K562 (cell line): Measurements from ENCODE around the gene MUC5AC. TPM values are rescaled to one million over a fixed set of nuclear protein-coding genes. Genes with fewer than 3 reads are reported as not detected.

Experiments used
- ATAC-seq: fragments of 200-7000 bp; cut with Tn5 transposase; 3 replicates; pipeline ENCODE4 v1.9.1; 2020; ENCODE audit warnings: moderate library complexity
- BruUV-seq: library from RNA; stranded (reverse); fragments of 400-500 nt; replicated peaks from 2 replicates; lab custom pipeline; 2021; lab: Mats Ljungman, UMichigan
- CTCF ChIA-PET: fragments of 300-600 bp; formaldehyde crosslinking; extraction: SDS; loops from one replicate; lab custom pipeline; 2021; ENCODE audit warnings: low intra/inter-chr PET ratio; lab: Yijun Ruan, JAX
- POLR2A ChIA-PET: fragments of 300-600, 350-650 bp; sonication (Branson Sonifier 250); formaldehyde crosslinking; extraction: SDS; loops from one replicate; lab custom pipeline; 2021; ENCODE audit warnings: antibody characterized with exemption, inconsistent platforms; lab: Yijun Ruan, JAX
- DNase-seq, 4 experiments: peaks; one replicate each; pipeline versions ENCODE4 v3.0.0 to v3.0.0-alpha.2; 2011 to 2018; ENCODE audit warnings: low spot score in 3 of 4, mixed read lengths in 3 of 4; ENCODE audit errors: extremely low read depth in 1 of 4
- FAIRE-seq: peaks from 2 replicates; lab custom pipeline; 2011; peaks lifted over from hg19 to GRCh38; lab: Jason Lieb, UNC
- H2AFZ ChIP-seq: 2 replicates; pipeline ENCODE4 v1.6.0; 2011; ENCODE audit warnings: low read depth, low read length, control low read depth, inconsistent platforms
- H3K27ac ChIP-seq: fragments of 200-600 bp; 3 replicates; pipeline ENCODE4 v1.8.0; 2011; ENCODE audit warnings: low read depth, mild to moderate bottlenecking, control low read depth, inconsistent platforms, low read length, moderate library complexity, mixed read lengths; ENCODE audit errors: extremely low read depth
- H3K27me3 ChIP-seq, 2 experiments: fragments of 300-600 bp in 1 of 2; 2 replicates in 1 of 2; 3 replicates in 1 of 2; pipeline versions ENCODE4 v1.6.0 to v1.8.0; 2011; ENCODE audit warnings: inconsistent platforms in 2 of 2, low read length in 2 of 2, mild to moderate bottlenecking in 1 of 2, mixed read lengths in 1 of 2, moderate library complexity in 1 of 2; ENCODE audit not compliant: control insufficient read depth in 2 of 2, insufficient read depth in 2 of 2
- H3K36me3 ChIP-seq: fragments of 300-600 bp; 3 replicates; pipeline ENCODE4 v1.8.0; 2011; ENCODE audit warnings: mild to moderate bottlenecking, low read length, inconsistent platforms; ENCODE audit not compliant: control insufficient read depth, insufficient read depth
- H3K4me1 ChIP-seq, 2 experiments: fragments of 200-600 bp in 1 of 2; replicated peaks in 1 of 2; 2 replicates in 1 of 2; 3 replicates in 1 of 2; pipeline versions ENCODE4 v1.5.1 to v1.8.0; 2011; ENCODE audit warnings: inconsistent platforms in 2 of 2, low read length in 2 of 2, mild to moderate bottlenecking in 1 of 2, mixed read lengths in 1 of 2, moderate library complexity in 1 of 2; ENCODE audit not compliant: control insufficient read depth in 2 of 2, insufficient read depth in 2 of 2
- H3K4me2 ChIP-seq: 2 replicates; pipeline ENCODE4 v1.6.1; 2011; ENCODE audit warnings: low read length, control low read depth, inconsistent platforms, mixed read lengths; ENCODE audit not compliant: insufficient read depth
- H3K4me3 ChIP-seq: fragments of 200-600 bp; sonication (generic), shearing (Covaris generic); 2 replicates; pipeline ENCODE4 v1.5.1; 2016; ENCODE audit warnings: control low read depth, inconsistent platforms
- H3K79me2 ChIP-seq: fragments of 200-600 bp; 3 replicates; pipeline ENCODE4 v1.8.0; 2011; ENCODE audit warnings: low read length, inconsistent platforms; ENCODE audit not compliant: control insufficient read depth, insufficient read depth
- H3K9ac ChIP-seq, 2 experiments: 2 replicates each; pipeline versions ENCODE4 v1.6.0 to v1.6.1; 2011; ENCODE audit warnings: low read depth in 2 of 2, low read length in 2 of 2, control low read depth in 1 of 2, inconsistent platforms in 1 of 2, mild to moderate bottlenecking in 1 of 2, mixed read lengths in 1 of 2; ENCODE audit not compliant: insufficient read depth in 1 of 2
- H3K9me1 ChIP-seq: one replicate; pipeline ENCODE4 v1.6.0; 2011; ENCODE audit warnings: inconsistent platforms, mild to moderate bottlenecking, low read length, moderate library complexity; ENCODE audit not compliant: control insufficient read depth, insufficient read depth
- H3K9me3 ChIP-seq: replicated peaks from 2 replicates; pipeline ENCODE4 v1.5.1; 2011; ENCODE audit warnings: low read depth, low read length, inconsistent platforms; ENCODE audit not compliant: control insufficient read depth, insufficient read depth
- H4K20me1 ChIP-seq: replicated peaks from 2 replicates; pipeline ENCODE4 v1.6.1; 2011; ENCODE audit warnings: low read length, inconsistent platforms, mixed read lengths; ENCODE audit not compliant: control insufficient read depth, insufficient read depth
- BRD9 ChIP-seq: fragments of 450-650 bp; IDR thresholded peaks from 2 replicates; pipeline ENCODE4 v1.6.1; 2018; ENCODE audit warnings: low read depth; ENCODE audit not compliant: partially characterized antibody
- CEBPB ChIP-seq: fragments of 450-650 bp; IDR thresholded peaks from 2 replicates; pipeline ENCODE4 v1.6.1; 2016; ENCODE audit warnings: missing genetic modification characterization, missing compliant biosample characterization
- EP400 ChIP-seq: fragments of 450-650 bp; IDR thresholded peaks from 2 replicates; pipeline ENCODE4 v1.6.1; 2017; ENCODE audit warnings: antibody characterized with exemption, mild to moderate bottlenecking, moderate library complexity
- MAFG ChIP-seq: fragments of 450-650 bp; conservative IDR thresholded peaks from 2 replicates; pipeline ENCODE4 v1.6.1; 2016; ENCODE audit warnings: missing genetic modification characterization, missing compliant biosample characterization
- MCM5 ChIP-seq: fragments of 450-650 bp; IDR thresholded peaks from 2 replicates; pipeline ENCODE4 v1.6.1; 2016; ENCODE audit warnings: low read depth
- MYNN ChIP-seq, 2 experiments: sonication (generic); formaldehyde crosslinking in 1 of 2; IDR thresholded peaks; 2 replicates each; pipeline versions ENCODE4 v1.5.0 to v1.6.1; 2016 to 2020; ENCODE audit warnings: antibody characterized with exemption in 1 of 2, missing genetic modification reagents in 1 of 2
- TAL1 ChIP-seq: fragments of 450-650 bp; IDR thresholded peaks from 2 replicates; pipeline ENCODE4 v1.6.1; 2016; ENCODE audit warnings: mild to moderate bottlenecking
- U2AF1 ChIP-seq: fragments of 200-400 bp; formaldehyde crosslinking; optimal IDR thresholded peaks from 2 replicates; pipeline ENCODE3; 2017; ENCODE audit warnings: mild to moderate bottlenecking, low read depth, low read length, moderate library complexity
- YY1 ChIP-seq, 3 experiments: IDR thresholded peaks; 2 replicates each; pipeline ENCODE4 v1.6.1; 2011; ENCODE audit warnings: low read length in 2 of 3, mild to moderate bottlenecking in 2 of 3, moderate library complexity in 2 of 3, borderline replicate concordance in 1 of 3, control low read depth in 1 of 3, low read depth in 1 of 3; ENCODE audit not compliant: insufficient read depth in 3 of 3, insufficient replicate concordance in 2 of 3, control insufficient read depth in 1 of 3, insufficient read length in 1 of 3; ENCODE audit errors: extremely low read depth in 1 of 3
- ZFPM2 ChIP-seq: fragments of 250-450 bp; sonication (Bioruptor Pico); IDR thresholded peaks from 2 replicates; pipeline ENCODE4 v1.5.1; 2022; ENCODE audit warnings: mild to moderate bottlenecking
- ZNF12 ChIP-seq: sonication (generic); formaldehyde crosslinking; IDR thresholded peaks from 2 replicates; pipeline ENCODE4 v1.4.0; 2020; ENCODE audit warnings: mild to moderate bottlenecking, missing genetic modification reagents
- WGBS: fragments of 100-300 bp; shearing (Covaris generic); methylation state at CpG from one replicate; pipeline ENCODE4 v1.1.6; 2016; ENCODE audit warnings: low coverage, mixed read lengths; ENCODE audit not compliant: insufficient coverage; ENCODE audit errors: missing lambda C conversion rate; 5-methylcytosine and 5-hydroxymethylcytosine counted together
- in situ Hi-C: fragments of 300-500 bp; cut with MboI; formaldehyde crosslinking; loops from 4 replicates; pipeline ENCODE4 v1.15.0; 2018; ENCODE audit warnings: inconsistent platforms, mixed read lengths
- intact Hi-C: fragments of 100-400 bp; cut with micrococcal nuclease; formaldehyde crosslinking; loops from 2 replicates; pipeline ENCODE4 v1.14.2; 2022
- polyA plus RNA-seq, 8 experiments: library from polyadenylated mRNA; depleted of rRNA in 4 of 8; stranded (reverse) in 5 of 8; unstranded in 3 of 8; fragments of >200 nt; fragmentation: Nextera tagmentation in 2 of 8; fragmentation: Illumina TruSeq in 1 of 8; extraction: Ambion mirVana in 2 of 8; extraction: Trizol in 1 of 8; gene quantifications; 2 replicates each; pipeline versions ENCODE4 v1.2.1 to v1.2.3, GENCODE V29; 2011 to 2014; ENCODE audit warnings: inconsistent platforms in 1 of 8, missing spikeins in 1 of 8
- total RNA-seq, 7 experiments: library from RNA; depleted of rRNA in 6 of 7; stranded (reverse); fragments of >200 nt in 6 of 7; fragmentation: Illumina TruSeq in 2 of 7; extraction: Trizol in 2 of 7; gene quantifications; 2 replicates each; pipeline versions ENCODE4 v1.2.1 to v1.2.3, GENCODE V29; 2011 to 2021; ENCODE audit warnings: low replicate concordance in 1 of 7
- TF ChIP-seq, protein P1 (sequence below): fragments of 250-450 bp; sonication (Bioruptor Pico); IDR thresholded peaks from 2 replicates; pipeline ENCODE4 v1.5.0; 2020; ENCODE audit warnings: mild to moderate bottlenecking
- TF ChIP-seq, protein P2 (sequence below), 2 experiments: fragments of 450-650 bp; IDR thresholded peaks; 2 replicates each; pipeline ENCODE4 v1.6.1; 2016
- TF ChIP-seq, protein P3 (sequence below), 2 experiments: fragments of 450-650 bp in 1 of 2; sonication (generic) in 1 of 2; formaldehyde crosslinking; conservative IDR thresholded peaks; 2 replicates each; pipeline versions ENCODE4 v1.4.0 to v1.8.1; 2020 to 2022; ENCODE audit warnings: mild to moderate bottlenecking in 1 of 2, missing genetic modification reagents in 1 of 2

MUC5AC gene
- total and polyA plus RNA-seq, 9 of the 15 experiments (the other 6 are each of a cell fraction or from before 2014, with no cell fraction given): not detected

DNA sequence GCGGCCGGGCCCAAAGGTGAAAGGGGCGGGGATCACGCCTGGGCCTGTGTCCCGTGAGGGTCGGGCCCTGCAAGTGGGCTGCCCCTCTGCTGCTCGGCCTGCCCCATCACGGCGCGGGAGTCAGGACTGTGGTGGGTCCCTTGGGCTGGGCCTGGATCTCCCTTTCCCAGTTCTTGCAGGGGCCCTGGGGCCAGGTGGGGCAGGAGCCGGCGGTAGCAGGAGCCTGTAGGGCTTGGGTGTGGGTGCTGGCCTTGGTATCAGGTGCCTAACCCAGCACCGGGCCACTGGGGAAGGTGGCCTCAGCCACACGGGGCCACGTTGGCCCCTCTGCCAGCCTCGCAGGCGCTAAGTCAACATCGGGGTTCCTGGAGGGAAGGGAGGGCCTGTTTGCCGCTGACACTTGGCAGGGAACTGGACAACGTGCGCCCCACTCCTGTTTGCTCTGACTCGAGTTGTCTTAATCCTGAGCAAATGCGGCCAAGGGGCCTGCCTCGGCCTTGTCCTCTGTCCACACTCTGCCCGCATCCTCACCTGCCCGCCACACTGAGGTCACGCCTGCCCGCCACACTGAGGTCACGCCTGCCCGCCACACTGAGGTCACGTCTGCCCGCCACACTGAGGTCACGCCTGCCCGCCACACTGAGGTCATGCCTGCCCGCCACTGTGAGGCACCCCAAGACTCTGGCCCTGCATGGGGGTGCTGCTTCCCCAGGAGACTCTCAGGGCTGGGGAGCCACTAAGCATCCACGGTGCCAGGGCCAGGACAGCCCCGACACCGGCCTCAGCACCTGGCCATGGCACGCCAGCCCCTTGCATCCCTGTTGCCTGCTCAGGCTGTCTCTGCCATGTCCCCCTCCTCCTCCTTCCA lies 50.9 kb downstream of the MUC5AC start (continued):
- TF ChIP-seq, protein P1, sequence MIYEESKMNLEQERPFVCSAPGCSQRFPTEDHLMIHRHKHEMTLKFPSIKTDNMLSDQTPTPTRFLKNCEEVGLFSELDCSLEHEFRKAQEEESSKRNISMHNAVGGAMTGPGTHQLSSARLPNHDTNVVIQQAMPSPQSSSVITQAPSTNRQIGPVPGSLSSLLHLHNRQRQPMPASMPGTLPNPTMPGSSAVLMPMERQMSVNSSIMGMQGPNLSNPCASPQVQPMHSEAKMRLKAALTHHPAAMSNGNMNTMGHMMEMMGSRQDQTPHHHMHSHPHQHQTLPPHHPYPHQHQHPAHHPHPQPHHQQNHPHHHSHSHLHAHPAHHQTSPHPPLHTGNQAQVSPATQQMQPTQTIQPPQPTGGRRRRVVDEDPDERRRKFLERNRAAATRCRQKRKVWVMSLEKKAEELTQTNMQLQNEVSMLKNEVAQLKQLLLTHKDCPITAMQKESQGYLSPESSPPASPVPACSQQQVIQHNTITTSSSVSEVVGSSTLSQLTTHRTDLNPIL (CRISPR knock-in tag): no peak
- no peak for TF ChIP-seq MAFG (tag)
- no peak for TF ChIP-seq U2AF1
- TF ChIP-seq CEBPB: no peak

DNA sequence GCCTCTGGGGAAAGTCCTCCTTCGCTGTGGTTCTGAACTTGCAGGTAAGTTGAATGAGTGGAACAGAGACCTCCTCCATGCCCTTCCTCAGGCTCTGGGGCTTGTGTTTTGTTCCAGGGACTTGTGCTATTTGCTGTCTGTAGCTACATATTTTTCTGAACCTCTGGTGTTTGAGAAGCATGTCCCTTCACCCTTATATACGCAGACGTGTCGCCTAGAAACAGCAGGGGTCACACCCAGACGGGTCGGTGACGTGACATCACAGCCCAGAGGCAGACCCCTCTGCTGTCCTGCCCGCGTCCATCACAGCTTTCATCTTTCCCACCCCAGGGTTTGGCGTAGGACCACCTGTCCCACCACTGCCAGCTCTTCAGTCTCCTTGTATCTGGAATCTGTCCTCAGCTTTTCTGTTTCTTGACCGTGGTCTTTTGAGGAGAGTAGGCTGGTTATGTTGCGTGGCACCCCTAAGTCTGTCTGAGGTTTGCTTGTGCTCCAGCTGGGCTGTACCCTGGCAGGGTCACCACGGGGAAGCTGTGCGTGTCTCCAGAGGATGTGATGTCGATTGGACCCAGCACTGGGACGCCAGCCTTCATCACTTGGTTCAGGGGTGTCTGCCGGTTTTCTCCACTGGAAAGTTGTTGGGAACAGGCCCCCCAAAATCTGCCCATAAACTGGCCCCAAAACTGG lies 51.8 kb downstream of the MUC5AC start:
- Histone ChIP-seq H3K4me1 (peaks cover 0 to 33% of the 10 kb centered on the region in 2 experiments; a peak in 1 of 5 replicates), H4K20me1 (no peaks in the 10 kb centered on the region), H3K9me1 (no peaks in the 10 kb centered on the region), H3K27ac (no peak overlapping the region), H3K27me3 (peaks cover 0 to 44% of the 10 kb centered on the region in 2 experiments; a peak in 3 of 5 replicates), H2AFZ (no peak overlapping the region), H3K4me2 (no peak overlapping the region), H3K79me2 (no peaks in the 10 kb centered on the region), H3K9ac (no peak overlapping the region), H3K4me3 (no peak overlapping the region), H3K9me3 (no peaks in the 10 kb centered on the region), H3K36me3 (no peaks in the 10 kb centered on the region)
- POLR2A ChIA-PET: interaction anchor here (0.7 kb wide), 1 partner anchor 12 kb away, joined by 3 read pairs; no protein-coding TSS in a partner anchor
- in situ Hi-C loops: no loop called here
- CTCF ChIA-PET: no interaction called here
- BruUV-seq: no TSS peak
- ATAC-seq (no peak), FAIRE-seq (no peak), DNase-seq (peak in 1 of 4 experiments; percentile 1)
- 2% methylated on average over 17 of the region's 17 CpGs for WGBS
- intact Hi-C loops: no loop called here
- TF ChIP-seq, protein P2, sequence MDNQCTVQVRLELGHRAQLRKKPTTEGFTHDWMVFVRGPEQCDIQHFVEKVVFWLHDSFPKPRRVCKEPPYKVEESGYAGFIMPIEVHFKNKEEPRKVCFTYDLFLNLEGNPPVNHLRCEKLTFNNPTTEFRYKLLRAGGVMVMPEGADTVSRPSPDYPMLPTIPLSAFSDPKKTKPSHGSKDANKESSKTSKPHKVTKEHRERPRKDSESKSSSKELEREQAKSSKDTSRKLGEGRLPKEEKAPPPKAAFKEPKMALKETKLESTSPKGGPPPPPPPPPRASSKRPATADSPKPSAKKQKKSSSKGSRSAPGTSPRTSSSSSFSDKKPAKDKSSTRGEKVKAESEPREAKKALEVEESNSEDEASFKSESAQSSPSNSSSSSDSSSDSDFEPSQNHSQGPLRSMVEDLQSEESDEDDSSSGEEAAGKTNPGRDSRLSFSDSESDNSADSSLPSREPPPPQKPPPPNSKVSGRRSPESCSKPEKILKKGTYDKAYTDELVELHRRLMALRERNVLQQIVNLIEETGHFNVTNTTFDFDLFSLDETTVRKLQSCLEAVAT (IDR thresholded peaks at IDR 0.05): no peak
- TF ChIP-seq EP400 (no peak), MYNN (IDR thresholded peaks at IDR 0.05) (no peak), MYNN (CRISPR knock-in tag; IDR thresholded peaks at IDR 0.05) (no peak), YY1 (IDR thresholded peaks at IDR 0.05; ENCODE audit: borderline replicate concordance in 1 of 3, control insufficient read depth in 1 of 3, extremely low read depth in 1 of 3, insufficient read depth in 3 of 3, insufficient read length in 1 of 3, insufficient replicate concordance in 2 of 3, low read depth in 1 of 3, low read length in 2 of 3) (no peak), ZNF12 (CRISPR knock-in tag) (no peak), ZFPM2 (CRISPR knock-in tag) (no peak), MCM5 (no peak), TAL1 (no peak), BRD9 (no peak)
- TF ChIP-seq, protein P3, sequence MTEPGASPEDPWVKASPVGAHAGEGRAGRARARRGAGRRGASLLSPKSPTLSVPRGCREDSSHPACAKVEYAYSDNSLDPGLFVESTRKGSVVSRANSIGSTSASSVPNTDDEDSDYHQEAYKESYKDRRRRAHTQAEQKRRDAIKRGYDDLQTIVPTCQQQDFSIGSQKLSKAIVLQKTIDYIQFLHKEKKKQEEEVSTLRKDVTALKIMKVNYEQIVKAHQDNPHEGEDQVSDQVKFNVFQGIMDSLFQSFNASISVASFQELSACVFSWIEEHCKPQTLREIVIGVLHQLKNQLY (CRISPR knock-in tag; conservative IDR thresholded peaks at IDR 0.05): no peak
